Tibial artery (tissue), 4 donors: Measurements from ENCODE around the gene SI.
"Not testable (repeated sequence)": the region's sequence is repeated elsewhere in the genome, so short reads cannot be mapped to it uniquely, and the experiment has no call there.

Experiments
- DNase-seq, 2 donors: peaks; one replicate each; pipeline ENCODE4 v3.0.0-alpha.2; 2019
- H3K27ac ChIP-seq, 2 donors: fragments of 200-600 bp; sonication (generic) in 1 of 2; 1 replicate in 1 of 2; 2 replicates in 1 of 2; pipeline ENCODE4 v1.5.1; 2018 to 2019; ENCODE audit warnings: mild to moderate bottlenecking in 1 of 2
- H3K27me3 ChIP-seq, 2 donors: fragments of 200-600 bp; sonication (generic) in 1 of 2; one replicate each; pipeline versions ENCODE4 v1.5.1 to v1.6.0; 2016 to 2019
- H3K36me3 ChIP-seq, 3 donors: fragments of 200-600 bp; sonication (generic) in 2 of 3; one replicate each; pipeline ENCODE4 v1.5.1; 2016 to 2019; ENCODE audit warnings: mild to moderate bottlenecking in 2 of 3
- H3K4me1 ChIP-seq, 4 donors: fragments of 200-600 bp; sonication (generic) in 2 of 4; 1 replicate in 3 of 4; 2 replicates in 1 of 4; pipeline ENCODE4 v1.5.1; 2016 to 2019
- H3K4me3 ChIP-seq, 2 donors: fragments of 200-600 bp; sonication (generic) in 1 of 2; 1 replicate in 1 of 2; 2 replicates in 1 of 2; pipeline ENCODE4 v1.5.1; 2018 to 2019; ENCODE audit warnings: mild to moderate bottlenecking in 2 of 2
- H3K9me3 ChIP-seq, 3 donors: fragments of 200-600 bp; sonication (generic) in 1 of 3; one replicate each; pipeline ENCODE4 v1.5.1; 2016 to 2019
- CTCF ChIP-seq, 2 experiments: fragments of 200-600 bp in 1 of 2; fragments of 450-650 bp in 1 of 2; IDR thresholded peaks; one replicate each; pipeline ENCODE4 v1.5.1; 2017 to 2019; ENCODE audit warnings: antibody characterized with exemption in 2 of 2, mild to moderate bottlenecking in 1 of 2, moderate library complexity in 1 of 2
- intact Hi-C: fragments of 100-400 bp; cut with DNase I; formaldehyde crosslinking; loops from one replicate; pipeline ENCODE4 v1.15.0; 2023; ENCODE audit warnings: low total_unique reads

The SI gene

DNA sequence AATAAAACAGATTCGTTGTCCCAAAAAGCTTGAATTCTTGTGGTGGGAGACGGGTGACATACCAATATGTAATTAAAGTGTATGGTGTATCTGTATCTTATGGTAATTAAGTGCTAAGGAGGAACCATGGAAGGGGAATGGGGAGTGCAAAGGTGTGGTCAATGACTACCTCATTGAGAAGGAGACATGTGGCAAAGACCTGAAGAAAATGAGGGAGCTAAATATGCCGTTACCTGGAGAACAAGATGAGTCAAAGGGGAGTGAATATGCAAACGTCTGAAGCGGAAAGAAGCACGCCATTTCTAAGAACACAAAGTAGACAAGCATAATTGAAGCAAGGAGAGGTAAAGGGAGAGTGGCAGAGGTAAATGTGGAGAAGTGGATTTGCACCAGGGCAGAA lies 115.7 kb downstream of the SI start:
- no peaks in the 10 kb centered on the region for H3K36me3 ChIP-seq
- H3K9me3 ChIP-seq = no peaks in the 10 kb centered on the region
- no peak for TF ChIP-seq CTCF (IDR thresholded peaks at IDR 0.05)
- no peak overlapping the region for H3K27ac ChIP-seq
- H3K27me3 ChIP-seq = no peaks in the 10 kb centered on the region
- no peak for DNase-seq
- intact Hi-C loops = no loop called here
- H3K4me3 ChIP-seq = no peak overlapping the region
- no peaks in the 10 kb centered on the region for H3K4me1 ChIP-seq

- no peaks in the 10 kb centered on the region for H3K36me3 ChIP-seq
- no peaks in the 10 kb centered on the region for H3K4me1 ChIP-seq
- H3K4me3 ChIP-seq = no peak overlapping the region
- H3K27me3 ChIP-seq = no peaks in the 10 kb centered on the region
- intact Hi-C loops = no loop called here
- no peak overlapping the region for H3K27ac ChIP-seq
- H3K9me3 ChIP-seq = no peaks in the 10 kb centered on the region
- no peak for DNase-seq
- TF ChIP-seq CTCF (IDR thresholded peaks at IDR 0.05) = no peak
These were observed 125.3 kb downstream of the SI start for GRCh38 chr3:164952966-164953365.

DNA sequence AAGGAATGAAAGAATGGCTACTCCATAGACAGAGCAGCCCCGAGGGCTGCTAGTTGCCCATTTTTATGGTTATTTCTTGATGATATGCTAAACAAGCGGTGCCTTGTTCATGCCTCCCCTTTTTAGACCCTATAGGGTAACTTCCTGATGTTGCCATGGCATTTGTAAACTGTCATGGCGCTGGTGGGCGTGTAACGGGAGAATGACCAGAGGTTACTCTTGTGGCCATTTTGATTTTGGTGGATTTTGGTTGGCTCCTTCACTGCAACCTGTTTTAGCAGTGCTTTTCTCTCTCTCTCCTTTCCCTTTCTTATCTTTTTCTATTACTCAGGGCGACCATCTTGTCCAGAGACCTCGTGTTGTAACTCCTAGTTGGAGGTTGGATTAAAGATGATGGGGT lies 126.9 kb downstream of the SI start:
- H3K36me3 ChIP-seq, H3K27me3 ChIP-seq, DNase-seq, H3K9me3 ChIP-seq, intact Hi-C loops, H3K4me1 ChIP-seq, H3K27ac ChIP-seq, H3K4me3 ChIP-seq: not testable (repeated sequence)

- TF ChIP-seq CTCF (IDR thresholded peaks at IDR 0.05) = no peak
- Histone ChIP-seq H3K4me1 (no peaks in the 10 kb centered on the region), H3K27ac (no peak overlapping the region), H3K9me3 (no peaks in the 10 kb centered on the region), H3K36me3 (no peaks in the 10 kb centered on the region), H3K4me3 (no peak overlapping the region), H3K27me3 (no peaks in the 10 kb centered on the region)
- intact Hi-C loops = no loop called here
- DNase-seq = no peak
These were observed 137.6 kb downstream of the SI start for GRCh38 chr3:164940745-164941144.

- H3K27ac ChIP-seq = no peak overlapping the region
- H3K36me3 ChIP-seq = no peaks in the 10 kb centered on the region
- DNase-seq = no peak
- no peaks in the 10 kb centered on the region for H3K27me3 ChIP-seq
- H3K9me3 ChIP-seq = no peaks in the 10 kb centered on the region
- no peak overlapping the region for H3K4me3 ChIP-seq
- intact Hi-C loops = no loop called here
- H3K4me1 ChIP-seq = no peaks in the 10 kb centered on the region
- TF ChIP-seq CTCF (IDR thresholded peaks at IDR 0.05) = no peak
These were observed 148.7 kb downstream of the SI start for GRCh38 chr3:164929642-164930041.
